Effector CD4-positive, alpha-beta T cell (primary cell): Measurements from ENCODE around the gene UBA7.
"Not testable (repeated sequence)": the region's sequence is repeated elsewhere in the genome, so short reads cannot be mapped to it uniquely, and the experiment has no call there.

Experiments
- DNase-seq: peaks from one replicate; pipeline ENCODE4 v3.0.0-alpha.2; 2020

UBA7 gene

DNA sequence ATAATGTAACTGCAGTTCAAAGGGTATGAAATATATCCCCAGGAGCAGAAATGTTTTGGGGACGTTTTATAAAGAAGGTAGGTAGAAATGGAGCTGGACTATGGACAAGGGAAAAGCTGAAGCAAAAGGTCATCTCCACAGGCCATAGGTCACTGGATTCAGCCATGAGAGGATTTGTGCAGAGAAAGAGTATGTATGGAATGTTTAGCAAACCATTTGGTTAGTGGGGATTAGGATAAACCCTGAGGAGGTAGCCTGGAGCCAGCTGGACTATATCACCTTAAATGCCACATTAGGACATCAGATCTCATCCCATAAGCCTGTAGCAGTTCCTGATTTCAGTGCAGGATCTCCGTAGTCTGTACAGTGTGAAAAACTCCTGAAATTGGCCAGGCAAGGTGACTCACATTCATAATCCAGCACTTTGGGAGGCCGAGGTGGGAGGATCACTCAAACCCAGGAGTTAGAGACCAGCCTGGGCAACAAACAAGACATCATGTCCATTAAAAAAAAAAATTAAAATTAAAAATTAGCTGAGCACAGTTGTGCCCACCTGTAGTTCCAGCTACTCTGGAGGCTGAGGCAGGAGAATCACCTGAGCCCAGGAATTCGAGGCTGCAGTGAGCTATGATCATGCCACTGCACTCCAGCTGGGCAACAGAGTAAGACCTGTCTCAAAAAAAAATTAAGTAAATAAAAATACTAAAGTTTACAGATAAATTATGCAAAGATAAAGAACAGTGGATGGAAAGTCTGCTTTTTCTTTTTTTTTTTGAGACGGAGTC, 32.1 kb downstream of the UBA7 start:
- DNase-seq: no peak

DNA sequence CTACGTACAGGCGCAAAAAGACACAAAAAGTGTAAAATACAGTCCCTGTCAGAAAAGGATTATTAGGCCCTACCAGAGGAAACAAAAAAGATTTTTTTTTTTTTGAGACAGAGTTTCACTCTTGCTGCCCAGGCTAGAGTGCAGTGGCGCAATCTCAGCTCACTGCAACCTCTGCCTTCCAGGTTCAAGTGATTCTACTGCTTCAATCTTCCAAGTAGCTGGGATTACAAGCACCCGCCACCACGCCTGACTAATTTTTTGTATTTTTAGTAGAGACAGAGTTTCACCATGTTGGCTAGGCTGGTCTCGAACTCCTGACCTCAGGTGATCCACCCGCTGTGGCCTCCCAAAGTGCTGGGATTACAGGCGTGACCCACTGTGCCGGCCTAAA, 32.8 kb downstream of the UBA7 start:
- not testable (repeated sequence) for DNase-seq

DNA sequence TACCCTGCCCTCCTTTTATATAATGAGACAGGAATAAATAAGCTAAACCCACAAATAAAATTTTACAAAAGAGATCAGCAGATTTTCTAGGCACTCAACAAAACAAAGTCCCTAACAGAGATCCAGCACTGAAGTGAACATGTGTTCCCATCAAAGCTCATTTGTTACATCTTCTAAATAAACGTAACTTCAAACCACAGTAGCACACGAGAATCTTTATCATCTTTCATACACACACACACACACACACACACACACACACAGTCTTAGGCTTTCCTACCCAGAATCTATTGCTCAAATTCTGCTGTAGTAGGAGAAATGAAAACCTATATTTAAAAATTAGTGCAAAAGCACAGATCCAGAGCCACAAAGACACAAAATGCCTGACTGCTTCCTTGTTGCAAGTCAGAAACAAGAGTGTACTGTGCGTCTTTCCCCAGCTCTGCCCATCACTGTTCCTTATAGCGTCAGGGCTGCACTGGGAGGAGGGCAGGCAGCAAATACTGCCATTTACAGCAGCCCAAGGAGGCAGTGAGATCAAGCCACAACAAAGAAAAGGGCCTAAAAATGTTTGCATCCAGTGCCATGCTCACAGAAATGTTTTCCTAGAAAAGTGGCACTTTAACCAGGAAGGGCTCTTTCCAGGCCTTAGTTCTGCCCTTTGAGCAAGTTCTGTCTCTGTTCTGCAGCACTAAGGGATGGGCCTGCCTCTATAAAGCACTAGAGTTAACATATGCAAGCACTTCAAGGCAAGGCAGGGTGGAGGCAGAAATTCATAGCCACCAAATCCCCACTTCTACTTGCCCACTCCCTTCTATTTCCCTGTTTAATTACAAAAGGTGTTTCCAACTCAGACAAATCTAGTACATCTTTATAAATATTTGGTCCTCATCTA, 33.4 kb downstream of the UBA7 start:
- DNase-seq: no peak

DNA sequence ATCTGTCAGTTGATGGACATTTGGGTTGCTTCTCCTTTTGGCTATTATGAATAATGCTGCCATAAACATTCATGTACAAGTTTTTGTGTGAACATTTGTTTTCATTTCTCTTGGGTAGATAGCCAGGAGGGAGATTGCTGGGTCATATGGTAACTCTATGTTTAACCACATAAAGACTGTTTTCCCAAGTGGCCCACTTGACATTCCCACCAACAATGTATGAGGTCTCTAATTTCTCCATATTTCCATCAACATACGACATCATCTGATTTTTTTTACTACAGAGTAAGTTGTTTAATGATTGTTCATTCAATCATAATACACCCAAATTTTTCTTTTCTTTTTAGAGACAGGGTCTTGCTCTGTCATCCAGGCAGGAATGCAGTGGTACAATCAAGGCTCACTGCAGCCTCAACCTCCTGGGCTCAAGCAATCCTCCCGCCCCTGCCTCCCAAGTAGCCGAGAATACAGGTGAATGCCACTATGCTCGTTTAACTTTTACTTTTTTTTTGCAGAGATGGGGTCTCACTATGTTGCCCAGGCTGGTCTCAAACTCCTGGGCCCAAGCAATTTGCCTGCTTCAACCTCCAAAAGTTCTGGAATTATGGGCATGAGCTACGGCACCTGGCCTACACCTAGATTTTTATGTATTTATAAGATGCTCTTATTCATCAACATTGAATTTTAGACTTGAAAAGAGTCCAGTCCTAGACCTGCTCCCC, 34.2 kb downstream of the UBA7 start:
- DNase-seq: no peak

DNA sequence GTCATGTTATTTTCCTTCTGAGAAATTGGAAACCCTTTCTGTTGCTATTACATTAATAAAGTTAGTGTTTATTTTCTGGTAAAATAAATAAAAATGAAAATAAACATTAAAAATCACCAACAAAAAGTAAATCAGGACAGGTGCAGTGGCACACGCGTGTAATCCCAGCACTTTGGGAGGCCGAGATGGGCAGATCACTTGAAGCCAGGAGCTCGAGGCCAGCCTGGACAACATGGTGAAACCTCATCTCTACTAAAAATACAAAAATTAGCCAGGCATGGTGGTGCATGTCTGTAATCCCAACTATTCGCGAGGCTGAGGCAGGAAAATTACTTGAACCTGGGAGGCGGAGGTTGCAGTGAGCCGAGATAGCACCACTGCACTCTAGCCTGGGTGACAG, 37.7 kb downstream of the UBA7 start:
- DNase-seq: not testable (repeated sequence)

DNA sequence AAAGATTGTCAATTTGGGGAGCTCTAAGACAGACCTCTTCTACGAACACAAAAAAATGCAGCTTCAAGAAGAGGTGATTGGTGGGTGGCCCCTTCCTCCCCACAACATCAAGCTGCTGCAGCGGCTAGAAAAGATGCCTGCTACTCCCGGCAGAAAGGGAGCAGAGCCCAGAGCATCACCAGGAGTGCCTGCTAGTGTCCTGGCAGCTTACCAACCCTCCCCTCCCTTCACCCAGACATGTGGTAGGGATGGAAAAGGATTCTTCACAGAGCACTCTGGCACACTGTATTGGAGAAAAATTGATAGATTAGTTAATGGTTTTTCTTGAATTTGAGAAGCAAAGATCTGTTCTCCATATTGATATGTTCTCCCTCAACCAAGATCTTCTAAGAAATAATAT, 38.2 kb downstream of the UBA7 start:
- no peak for DNase-seq

DNA sequence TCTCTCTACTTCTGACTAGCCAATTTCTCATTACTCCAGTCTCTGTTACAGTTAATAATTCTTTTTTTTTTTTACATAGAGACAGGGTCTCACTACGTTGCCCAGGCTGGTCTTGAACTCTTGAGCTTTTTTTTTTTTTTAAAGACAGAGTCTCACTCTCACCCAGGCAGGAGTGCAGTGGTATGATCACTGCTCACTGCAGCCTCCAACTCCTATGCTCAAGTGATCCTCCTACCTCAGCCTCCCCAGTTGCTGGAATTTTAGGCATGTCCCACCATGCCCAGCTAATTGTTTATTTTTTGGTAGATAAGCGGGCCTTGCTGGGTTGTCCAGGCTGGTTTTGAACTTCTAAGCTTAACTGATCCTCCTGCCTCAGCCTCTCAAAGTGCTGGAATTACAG, 41.0 kb downstream of the UBA7 start:
- no peak for DNase-seq

DNA sequence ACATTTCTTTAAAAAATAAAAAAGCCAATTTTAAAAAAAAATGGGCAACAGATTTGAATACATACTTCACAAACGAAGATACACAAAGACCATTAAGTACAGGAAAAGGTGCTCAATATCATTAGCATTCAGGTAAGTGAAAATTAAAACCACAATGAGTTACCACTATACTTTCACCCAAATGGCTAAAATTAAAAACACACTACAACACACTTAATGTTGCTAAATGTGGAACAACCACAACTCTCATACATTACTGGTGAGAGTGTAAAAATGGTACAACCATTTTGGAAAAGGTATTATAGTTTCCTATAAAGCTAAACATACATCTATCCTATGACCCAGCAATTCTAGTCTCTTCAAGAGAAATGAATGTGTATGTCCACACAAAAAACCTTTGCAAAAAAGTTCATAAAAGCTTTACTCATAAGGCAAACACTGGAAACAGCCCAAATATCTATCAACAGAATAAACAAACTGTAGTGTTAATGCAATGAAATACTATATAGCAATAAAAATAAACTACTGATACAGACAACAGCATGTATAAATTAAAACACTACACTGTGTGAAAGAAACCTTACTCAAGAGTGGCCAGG, 42.3 kb downstream of the UBA7 start:
- no peak for DNase-seq

DNA sequence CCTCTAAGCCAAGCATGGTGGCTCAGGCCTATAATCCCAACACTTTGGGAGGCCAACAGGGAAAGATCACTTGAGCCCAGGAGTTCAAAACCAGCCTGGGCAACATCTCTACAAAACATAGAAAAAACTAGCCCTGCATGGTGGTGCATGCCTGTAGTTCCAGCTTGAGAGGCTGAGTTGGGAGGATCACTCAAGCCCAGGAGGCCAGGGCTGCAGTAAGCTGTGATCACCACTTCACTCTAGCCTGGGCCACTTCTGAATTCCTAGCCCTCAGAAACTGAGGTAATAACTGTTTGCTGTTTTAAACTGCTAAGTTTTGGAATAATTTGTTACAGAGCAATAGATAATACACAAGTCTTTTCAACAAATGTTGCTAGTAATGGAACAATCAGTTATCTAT, 43.8 kb downstream of the UBA7 start:
- DNase-seq: no peak

DNA sequence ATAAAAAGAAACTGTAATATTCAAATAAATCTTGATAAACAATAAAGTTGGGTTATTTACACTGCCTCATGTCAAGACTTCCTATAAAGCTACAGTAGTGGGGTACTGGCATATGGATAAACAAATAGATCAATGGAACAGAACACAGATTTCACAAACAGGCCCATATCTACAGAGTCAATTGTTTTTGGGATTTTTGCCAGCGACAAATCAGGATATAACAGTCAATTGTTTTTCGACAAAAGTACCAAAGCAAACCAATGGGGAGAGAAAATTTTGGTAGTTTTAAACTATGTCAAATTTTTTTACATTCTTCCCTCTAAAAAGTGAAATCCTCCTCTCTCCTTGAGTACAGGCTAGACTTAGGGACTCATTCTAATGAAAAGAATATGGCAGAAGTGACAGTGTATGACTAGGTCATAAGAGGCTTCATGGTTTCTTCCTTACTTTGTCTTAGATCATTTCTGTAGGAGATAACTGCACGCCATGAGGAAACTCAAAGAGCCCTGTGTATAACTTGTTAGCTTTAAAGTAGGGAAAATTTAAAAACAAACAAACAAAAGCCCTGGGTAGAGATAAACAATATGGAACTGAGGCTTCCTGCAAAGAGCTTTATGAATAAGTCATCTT, 44.4 kb downstream of the UBA7 start:
- no peak for DNase-seq

DNA sequence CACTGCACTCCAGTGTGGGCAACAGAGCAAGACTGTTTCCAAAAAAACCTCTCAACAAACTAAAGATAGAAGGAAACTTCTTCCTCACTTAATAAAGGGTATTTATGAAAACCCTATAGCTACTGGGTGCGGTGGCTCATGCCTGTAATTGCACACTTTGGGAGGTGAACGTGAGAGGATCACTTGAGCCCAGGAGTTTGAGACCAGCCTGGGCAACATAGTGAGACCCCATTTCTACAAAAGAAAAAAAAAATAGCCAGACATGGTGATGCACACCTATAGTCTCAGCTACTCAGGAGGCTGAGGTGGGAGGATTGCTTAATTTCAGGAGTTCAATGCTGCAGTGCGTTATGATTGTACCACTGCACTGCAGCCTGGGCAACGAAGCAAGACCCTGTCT, 49.8 kb downstream of the UBA7 start:
- no peak for DNase-seq

DNA sequence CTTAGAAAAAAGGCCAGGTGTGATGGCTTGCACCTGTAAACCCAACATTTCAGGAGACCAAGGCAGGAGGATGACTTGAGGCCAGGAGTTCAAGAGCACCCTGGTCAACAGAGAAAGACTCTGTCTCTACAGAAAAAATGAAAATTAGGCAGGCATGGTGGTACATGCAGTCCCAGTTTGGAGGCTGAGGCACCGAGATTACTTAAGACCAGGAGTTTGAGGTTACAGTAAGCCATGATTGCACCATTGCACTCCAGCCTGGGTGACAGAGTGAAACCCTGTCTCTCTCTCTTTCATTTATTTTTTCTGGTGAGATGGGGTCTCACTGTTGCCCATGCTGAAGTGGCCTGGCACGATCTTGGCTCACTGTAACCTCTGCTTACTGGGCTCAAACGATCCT, 52.1 kb downstream of the UBA7 start:
- DNase-seq: no peak

DNA sequence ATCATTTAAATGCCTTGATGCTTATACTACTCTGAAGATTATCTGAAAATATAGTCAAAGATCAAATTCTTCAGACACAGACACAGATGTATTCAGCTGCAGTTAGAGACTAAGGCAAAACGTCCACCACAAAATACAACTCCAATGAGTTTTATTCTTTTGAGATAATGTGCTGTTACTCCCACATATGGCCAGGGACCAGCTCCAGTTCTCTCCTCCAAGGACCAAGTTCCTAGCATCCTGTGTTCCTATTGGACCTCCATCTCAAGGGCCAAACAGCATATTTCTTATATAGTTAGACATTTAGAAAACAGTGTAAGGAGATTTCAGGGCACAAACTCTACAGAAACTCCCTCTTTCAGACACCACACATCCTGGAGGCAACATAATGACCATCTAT, 54.5 kb downstream of the UBA7 start:
- no peak for DNase-seq

DNA sequence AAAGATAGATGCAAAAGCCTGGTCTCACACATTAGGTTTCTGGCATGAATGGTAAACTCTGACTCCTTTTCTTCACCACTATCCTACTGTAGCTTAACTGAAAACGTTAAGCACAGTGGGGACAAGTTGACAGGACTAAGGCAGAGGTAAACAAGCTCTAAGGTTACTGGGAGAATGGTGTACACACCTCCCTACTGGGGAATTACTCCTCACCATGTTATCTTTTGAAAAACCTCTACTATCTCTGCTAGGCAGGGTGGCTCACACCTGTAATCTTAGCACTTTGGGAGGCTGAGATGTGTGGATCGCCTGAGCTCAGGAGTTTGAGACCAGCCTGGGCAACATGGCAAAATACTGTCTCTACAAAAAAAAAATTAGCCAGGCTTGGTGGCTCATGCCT, 56.6 kb downstream of the UBA7 start:
- no peak for DNase-seq

DNA sequence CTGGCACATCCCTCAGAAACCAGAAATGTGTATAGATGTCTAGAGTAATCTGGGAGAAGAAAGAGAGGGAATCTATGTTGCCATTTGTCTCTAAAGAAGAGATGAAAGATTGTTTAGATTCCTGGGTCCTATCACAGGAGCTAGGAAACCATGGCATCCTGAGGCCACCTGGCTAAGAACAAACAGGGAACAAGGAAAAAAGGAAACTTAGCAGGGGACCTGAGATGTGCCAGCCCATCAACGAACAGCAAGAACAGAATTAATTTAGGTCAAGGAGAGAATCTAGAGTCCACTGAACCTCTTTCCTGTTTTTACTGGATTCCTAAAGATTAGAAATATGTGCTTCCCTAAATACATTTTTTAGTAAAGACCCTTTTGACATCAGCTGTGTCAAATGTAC, 57.7 kb downstream of the UBA7 start:
- no peak for DNase-seq
